Spinal cord (tissue), 10 donors: ENCODE data around the gene FAT2. TPM values are rescaled to one million over a fixed set of nuclear protein-coding genes. Genes with fewer than 3 reads are reported as not detected.

Source experiments
- DNase-seq, 6 donors: peaks; one replicate each; pipeline versions ENCODE4 v3.0.0 to v3.0.0-alpha.2; 2013 to 2015; ENCODE audit warnings: low spot score in 6 of 6, low read depth in 4 of 6
- H3K27ac ChIP-seq: one replicate; pipeline ENCODE4 v1.5.1; 2013; ENCODE audit warnings: low read depth, low read length, control low read depth
- H3K27me3 ChIP-seq: one replicate; pipeline ENCODE4 v1.6.1; 2013; ENCODE audit warnings: low read length; ENCODE audit not compliant: control insufficient read depth, insufficient read depth
- H3K36me3 ChIP-seq: one replicate; pipeline ENCODE4 v1.6.1; 2013; ENCODE audit warnings: low read length; ENCODE audit not compliant: control insufficient read depth, insufficient read depth
- H3K4me1 ChIP-seq: one replicate; pipeline ENCODE4 v1.6.1; 2013; ENCODE audit warnings: low read length; ENCODE audit not compliant: control insufficient read depth, insufficient read depth
- H3K4me3 ChIP-seq: one replicate; pipeline ENCODE4 v1.5.1; 2013; ENCODE audit warnings: low read depth, low read length, control low read depth
- H3K9me3 ChIP-seq: one replicate; pipeline ENCODE4 v1.6.1; 2013; ENCODE audit warnings: low read length; ENCODE audit not compliant: control insufficient read depth, insufficient read depth
- WGBS: methylation state at CpG from one replicate; pipeline ENCODE4 v1.1.5; 2013; ENCODE audit warnings: missing lambda C conversion rate; ENCODE audit not compliant: insufficient coverage; 5-methylcytosine and 5-hydroxymethylcytosine counted together
- polyA plus RNA-seq, 2 donors: library from polyadenylated mRNA; unstranded; fragments of 120-200 nt; gene quantifications; one replicate each; pipeline ENCODE4 v1.2.1, GENCODE V29; 2013; ENCODE audit not compliant: insufficient read length in 2 of 2
- total RNA-seq, 2 donors: library from RNA; depleted of rRNA in 1 of 2; stranded (reverse); fragments of 120-200 nt in 1 of 2; fragments of >200 nt in 1 of 2; gene quantifications; one replicate each; pipeline versions ENCODE4 v1.2.3 to v1.2.4, GENCODE V29; 2013 to 2014
- donor health status: healthy.

The FAT2 gene
- total and polyA plus RNA-seq, 4 donors: 0.82 to 32.6 (median 4.2) TPM

DNA sequence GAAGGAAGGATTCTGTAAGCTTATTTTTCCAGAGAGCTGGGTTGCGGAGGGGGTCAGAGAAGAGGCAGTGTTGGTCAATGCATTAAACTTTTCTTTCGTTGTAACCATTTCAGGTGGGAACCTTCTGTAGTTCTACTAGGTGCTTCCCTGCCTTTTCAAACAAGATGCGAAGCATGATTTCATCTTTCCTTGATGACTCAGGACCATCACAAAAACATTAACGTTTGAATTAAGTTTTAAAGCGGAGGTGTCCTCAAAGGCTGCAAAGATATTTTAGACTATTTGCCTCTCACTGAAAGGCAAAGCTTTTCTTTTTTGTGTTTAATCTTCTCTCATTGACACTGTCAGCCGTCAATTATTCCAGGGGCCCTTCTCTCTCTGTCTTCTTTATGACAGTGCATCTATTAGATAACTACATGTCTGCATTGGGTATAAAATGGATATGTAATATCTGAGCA, 26.3 kb upstream of the FAT2 start:
- no peaks in the 10 kb centered on the region for H3K4me1 ChIP-seq
- H3K36me3 ChIP-seq: no peaks in the 10 kb centered on the region
- no peak for DNase-seq
- no peaks in the 10 kb centered on the region for H3K27me3 ChIP-seq
- WGBS: 91% methylated on average over 4 of the region's 6 CpGs
- no peak overlapping the region for H3K4me3 ChIP-seq
- H3K9me3 ChIP-seq: no peaks in the 10 kb centered on the region
- no peak overlapping the region for H3K27ac ChIP-seq

- 100% methylated on average over 1 of the region's 4 CpGs for WGBS
- no peak overlapping the region for H3K4me3 ChIP-seq
- no peaks in the 10 kb centered on the region for H3K36me3 ChIP-seq
- H3K27me3 ChIP-seq: no peaks in the 10 kb centered on the region
- no peaks in the 10 kb centered on the region for H3K9me3 ChIP-seq
- no peak overlapping the region for H3K27ac ChIP-seq
- H3K4me1 ChIP-seq: no peaks in the 10 kb centered on the region
- no peak for DNase-seq
Measured at GRCh38 chr5:151615431-151615830, 24.3 kb upstream of the FAT2 start.

GRCh38 chr5:151614565-151614964, 23.4 kb upstream of the FAT2 start:
- no peak overlapping the region for H3K4me3 ChIP-seq
- no peak overlapping the region for H3K27ac ChIP-seq
- no peak for DNase-seq
- no peaks in the 10 kb centered on the region for H3K9me3 ChIP-seq
- 68% methylated on average over 6 of the region's 7 CpGs for WGBS
- H3K27me3 ChIP-seq: no peaks in the 10 kb centered on the region
- H3K4me1 ChIP-seq: no peaks in the 10 kb centered on the region
- H3K36me3 ChIP-seq: no peaks in the 10 kb centered on the region

GRCh38 chr5:151612689-151613427, 21.7 kb upstream of the FAT2 start:
- Histone ChIP-seq H3K4me1 (no peaks in the 10 kb centered on the region), H3K36me3 (no peaks in the 10 kb centered on the region), H3K9me3 (no peaks in the 10 kb centered on the region), H3K27ac (no peak overlapping the region), H3K27me3 (no peaks in the 10 kb centered on the region), H3K4me3 (no peak overlapping the region)
- WGBS: 74% methylated on average over 8 of the region's 8 CpGs
- DNase-seq: no peak

DNA sequence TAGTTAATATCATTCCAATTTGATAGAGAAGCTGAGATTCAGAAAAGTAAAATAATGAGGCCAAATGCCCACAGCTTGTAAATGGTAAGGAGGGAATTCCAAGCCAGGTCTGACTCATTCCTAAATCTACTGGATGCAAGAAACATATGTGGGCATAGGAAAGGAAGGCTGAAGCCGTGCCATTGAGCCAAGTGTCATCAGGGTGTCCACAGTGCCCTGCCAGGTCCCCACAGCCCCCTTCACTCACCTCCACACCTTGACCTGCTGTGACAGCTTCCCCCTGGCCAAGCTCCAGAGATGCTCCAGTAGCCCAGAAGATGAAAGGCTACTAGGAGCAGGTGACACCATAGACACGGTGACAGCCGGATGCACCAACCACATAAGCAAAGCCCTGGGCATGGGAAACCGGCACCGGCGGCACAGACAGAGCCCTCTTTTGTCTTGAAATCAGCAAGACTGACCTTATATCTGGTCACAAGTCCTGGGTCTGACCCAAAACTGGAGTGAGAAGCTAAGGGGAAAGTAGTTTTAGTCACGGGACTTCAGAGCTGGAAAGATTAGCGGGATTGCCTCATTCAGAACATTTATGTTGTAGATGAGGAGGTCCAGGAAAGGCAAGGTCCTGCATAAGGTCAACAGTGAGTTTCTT, 20.1 kb upstream of the FAT2 start:
- no peaks in the 10 kb centered on the region for H3K27me3 ChIP-seq
- H3K4me3 ChIP-seq: no peak overlapping the region
- H3K4me1 ChIP-seq: no peaks in the 10 kb centered on the region
- DNase-seq: no peak
- H3K36me3 ChIP-seq: no peaks in the 10 kb centered on the region
- no peaks in the 10 kb centered on the region for H3K9me3 ChIP-seq
- H3K27ac ChIP-seq: no peak overlapping the region
- WGBS: 94% methylated on average over 7 of the region's 8 CpGs

DNA sequence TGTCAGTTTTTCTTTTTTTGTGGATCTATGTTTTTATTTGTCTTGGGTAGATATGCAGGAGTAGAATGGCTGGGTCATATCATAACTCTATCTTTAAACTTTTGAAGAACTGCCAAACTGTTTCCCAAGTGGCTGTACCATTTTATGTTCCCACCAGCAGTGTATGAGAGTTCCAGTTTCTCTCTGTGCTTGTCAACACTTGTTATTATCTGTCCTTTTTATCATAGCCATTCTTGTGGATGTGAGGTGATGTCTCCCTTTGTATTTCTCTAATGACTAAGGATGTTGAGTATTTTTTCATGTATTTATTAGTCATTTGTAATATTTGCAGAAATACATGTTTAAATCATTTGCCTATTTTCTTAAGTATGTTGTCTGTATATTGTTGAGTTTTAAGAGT, 17.4 kb upstream of the FAT2 start:
- no peaks in the 10 kb centered on the region for H3K4me1 ChIP-seq
- H3K27ac ChIP-seq: no peak overlapping the region
- DNase-seq: no peak
- H3K4me3 ChIP-seq: no peak overlapping the region
- no peaks in the 10 kb centered on the region for H3K9me3 ChIP-seq
- no peaks in the 10 kb centered on the region for H3K36me3 ChIP-seq
- H3K27me3 ChIP-seq: no peaks in the 10 kb centered on the region

GRCh38 chr5:151607304-151607703, 16.2 kb upstream of the FAT2 start:
- no peaks in the 10 kb centered on the region for H3K9me3 ChIP-seq
- DNase-seq: no peak
- whole genome bisulfite sequencing: no CpG with 5 or more reads among the region's 3 CpGs

DNA sequence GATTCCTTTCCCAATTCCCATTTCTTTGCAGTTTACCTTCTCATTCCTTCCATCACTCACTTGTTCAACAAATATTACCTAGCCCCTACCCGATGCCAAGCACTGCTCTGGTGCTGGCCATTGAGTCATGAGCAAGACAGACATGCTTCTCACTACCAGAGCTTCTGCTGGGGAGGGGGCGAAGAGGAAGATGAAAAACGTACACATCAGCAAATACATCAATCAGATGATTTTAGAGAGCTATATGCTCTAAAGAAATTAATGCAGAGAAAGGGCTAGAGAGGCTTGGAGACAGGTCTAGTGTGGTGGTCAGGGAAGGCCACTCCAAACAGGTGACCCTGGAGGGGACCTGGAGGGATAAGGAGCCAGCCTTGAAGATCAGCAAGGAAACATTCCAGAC, 14.4 kb upstream of the FAT2 start:
- Histone ChIP-seq H3K27ac (no peak overlapping the region), H3K36me3 (no peaks in the 10 kb centered on the region), H3K9me3 (no peaks in the 10 kb centered on the region), H3K4me1 (no peaks in the 10 kb centered on the region), H3K27me3 (no peaks in the 10 kb centered on the region), H3K4me3 (no peak overlapping the region)
- DNase-seq: no peak
- WGBS: 100% methylated on average over 1 of the region's 3 CpGs

More at GRCh38 chr5:151607304-151607703, 16.2 kb upstream of the FAT2 start:
- H3K4me1 ChIP-seq: no peaks in the 10 kb centered on the region
- no peaks in the 10 kb centered on the region for H3K27me3 ChIP-seq
- no peak overlapping the region for H3K27ac ChIP-seq
- H3K4me3 ChIP-seq: no peak overlapping the region
- no peaks in the 10 kb centered on the region for H3K36me3 ChIP-seq

DNA sequence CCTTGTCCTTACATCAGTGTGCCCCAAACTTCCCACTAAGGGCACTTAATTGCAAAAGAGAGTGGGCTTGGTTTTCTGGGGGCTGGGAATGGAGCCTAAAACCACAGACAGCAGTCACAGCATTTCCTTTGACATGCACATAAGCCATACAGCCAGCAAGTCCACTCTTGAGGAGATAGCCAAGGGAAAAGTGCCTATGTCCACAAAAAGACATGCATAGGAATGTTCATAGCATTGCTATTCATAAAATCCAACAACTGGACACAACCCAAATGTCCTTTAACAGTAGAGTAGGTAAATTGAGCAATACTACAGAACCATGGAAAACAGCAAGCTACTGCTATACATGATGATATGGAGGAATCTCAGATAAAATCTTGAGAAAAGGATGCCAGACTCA, 11.7 kb upstream of the FAT2 start:
- DNase-seq: no peak
- Histone ChIP-seq H3K4me3 (no peak overlapping the region), H3K4me1 (no peaks in the 10 kb centered on the region), H3K27ac (no peak overlapping the region), H3K36me3 (no peaks in the 10 kb centered on the region), H3K27me3 (no peaks in the 10 kb centered on the region), H3K9me3 (no peaks in the 10 kb centered on the region)

DNA sequence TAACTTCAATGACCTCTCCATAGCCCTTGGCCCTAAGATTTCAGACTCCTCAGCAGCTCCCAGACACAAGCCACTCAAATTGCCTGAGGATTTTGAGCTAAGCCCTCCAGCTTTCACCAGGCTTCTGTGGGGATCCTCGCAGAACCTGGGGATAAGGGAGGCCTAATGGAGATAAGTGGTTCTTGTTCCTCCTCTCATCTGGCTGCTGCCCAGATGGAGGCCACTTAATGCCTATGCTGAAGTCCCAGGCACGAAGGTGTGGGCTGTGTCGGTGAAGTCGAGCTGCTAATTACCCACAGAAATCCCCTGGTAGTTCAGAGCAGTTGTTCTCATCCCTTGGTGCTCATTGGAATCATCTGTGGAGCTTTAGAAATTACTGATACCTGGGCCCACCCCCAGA, 10.3 kb upstream of the FAT2 start:
- H3K27me3 ChIP-seq: no peaks in the 10 kb centered on the region
- H3K27ac ChIP-seq: no peak overlapping the region
- no peak for DNase-seq
- no peak overlapping the region for H3K4me3 ChIP-seq
- no peaks in the 10 kb centered on the region for H3K9me3 ChIP-seq
- no peaks in the 10 kb centered on the region for H3K4me1 ChIP-seq
- 74% methylated on average over 4 of the region's 4 CpGs for WGBS
- H3K36me3 ChIP-seq: no peaks in the 10 kb centered on the region
